Transverse colon (tissue), 4 donors: ENCODE measurements around the gene TNN. TPM values are rescaled to one million over a fixed set of nuclear protein-coding genes. Genes with fewer than 3 reads are reported as not detected.

ENCODE experiments used
- DNase-seq: peaks from one replicate; pipeline ENCODE4 v3.0.0-alpha.2; 2019
- H3K27ac ChIP-seq, 4 donors: fragments of 200-600 bp; sonication (generic); 2 replicates each; pipeline ENCODE4 v1.5.1; 2016 to 2018; ENCODE audit warnings: inconsistent platforms in 4 of 4
- H3K27me3 ChIP-seq: fragments of 200-600 bp; sonication (generic); 2 replicates; pipeline ENCODE4 v1.5.1; 2017; ENCODE audit warnings: inconsistent platforms
- H3K36me3 ChIP-seq, 4 donors: fragments of 200-600 bp; sonication (generic); 2 replicates each; pipeline ENCODE4 v1.5.1; 2017 to 2019; ENCODE audit warnings: inconsistent platforms in 4 of 4
- H3K4me1 ChIP-seq, 4 donors: fragments of 200-600 bp; sonication (generic); 2 replicates each; pipeline ENCODE4 v1.5.1; 2017 to 2020; ENCODE audit warnings: inconsistent platforms in 4 of 4
- H3K4me3 ChIP-seq, 4 donors: fragments of 200-600 bp; sonication (generic); 1 replicate in 1 of 4; 2 replicates in 3 of 4; pipeline versions ENCODE4 v1.5.1 to v1.6.1; 2017 to 2019; ENCODE audit warnings: inconsistent platforms in 4 of 4
- H3K9me3 ChIP-seq, 2 donors: fragments of 200-600 bp; sonication (generic); 2 replicates each; pipeline ENCODE4 v1.5.1; 2017 to 2019; ENCODE audit warnings: inconsistent platforms in 2 of 2
- EP300 ChIP-seq: sonication (generic); formaldehyde crosslinking; IDR thresholded peaks from one replicate; pipeline ENCODE4 v1.6.1; 2017; ENCODE audit warnings: antibody characterized with exemption, low read depth
- POLR2A ChIP-seq: fragments of 450-650 bp; IDR thresholded peaks from one replicate; pipeline ENCODE4 v1.6.1; 2016; ENCODE audit warnings: antibody characterized with exemption, mild to moderate bottlenecking, moderate library complexity
- POLR2AphosphoS5 ChIP-seq, 3 donors: sonication (generic); formaldehyde crosslinking; IDR thresholded peaks; one replicate each; pipeline ENCODE4 v1.6.1; 2016; ENCODE audit warnings: antibody characterized with exemption in 3 of 3
- WGBS, 2 donors: methylation state at CpG; one replicate each; pipeline ENCODE4 v1.1.5; 2018; ENCODE audit warnings: low coverage in 1 of 2; 5-methylcytosine and 5-hydroxymethylcytosine counted together
- in situ Hi-C, 4 donors: fragments of 200-750 bp; cut with MboI; loops; one replicate each; pipeline versions ENCODE4 v1.15.0 to v1.15.1; 2017; ENCODE audit warnings: low sequenced_read_pairs in 3 of 4, low pct_ligation_motif_present in 1 of 4, low pct_unique_long_range_greater_than_20kb in 1 of 4
- intact Hi-C: fragments of 100-400 bp; cut with DNase I; formaldehyde crosslinking; loops from one replicate; pipeline ENCODE4 v1.15.1; 2023; ENCODE audit warnings: low total_unique reads
- total RNA-seq, 4 donors: library from RNA; depleted of rRNA; stranded (reverse); fragments of >200 nt; gene quantifications; one replicate each; pipeline ENCODE4 v1.1.0, GENCODE V29; 2016
- TF ChIP-seq, protein P1 (sequence below), 5 experiments: fragments of 200-600 bp in 3 of 5; fragments of 450-650 bp in 2 of 5; sonication (generic) in 3 of 5; IDR thresholded peaks; 1 replicate in 2 of 5; 2 replicates in 3 of 5; pipeline ENCODE4 v1.5.1; 2016 to 2017; ENCODE audit warnings: antibody characterized with exemption in 5 of 5, inconsistent platforms in 3 of 5, mild to moderate bottlenecking in 2 of 5, moderate library complexity in 1 of 5

TNN gene
- total RNA-seq, 4 donors from 2014 or later, result 0.14 TPM; not detected in 3

DNA sequence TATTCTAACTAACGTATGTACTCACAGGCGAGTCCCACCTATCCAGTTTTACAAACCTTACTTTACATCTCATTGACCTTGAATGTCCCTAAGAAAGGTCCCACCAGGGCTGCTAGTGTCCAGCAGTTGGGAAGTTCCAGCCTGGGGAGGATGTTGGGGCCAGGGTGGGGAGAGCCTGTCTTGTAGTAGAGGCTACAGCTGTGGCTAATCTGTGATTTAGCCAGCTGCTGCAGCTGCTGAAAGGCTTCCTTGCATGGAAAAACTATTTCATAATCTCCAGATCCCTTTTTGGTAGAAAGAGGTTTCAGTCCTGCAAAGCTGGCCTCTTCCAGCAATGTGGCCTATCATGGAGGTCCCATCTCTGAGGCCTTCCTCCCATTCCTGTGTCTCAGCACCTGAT is 23.1 kb downstream of the TNN start:
- TF ChIP-seq, protein P1, sequence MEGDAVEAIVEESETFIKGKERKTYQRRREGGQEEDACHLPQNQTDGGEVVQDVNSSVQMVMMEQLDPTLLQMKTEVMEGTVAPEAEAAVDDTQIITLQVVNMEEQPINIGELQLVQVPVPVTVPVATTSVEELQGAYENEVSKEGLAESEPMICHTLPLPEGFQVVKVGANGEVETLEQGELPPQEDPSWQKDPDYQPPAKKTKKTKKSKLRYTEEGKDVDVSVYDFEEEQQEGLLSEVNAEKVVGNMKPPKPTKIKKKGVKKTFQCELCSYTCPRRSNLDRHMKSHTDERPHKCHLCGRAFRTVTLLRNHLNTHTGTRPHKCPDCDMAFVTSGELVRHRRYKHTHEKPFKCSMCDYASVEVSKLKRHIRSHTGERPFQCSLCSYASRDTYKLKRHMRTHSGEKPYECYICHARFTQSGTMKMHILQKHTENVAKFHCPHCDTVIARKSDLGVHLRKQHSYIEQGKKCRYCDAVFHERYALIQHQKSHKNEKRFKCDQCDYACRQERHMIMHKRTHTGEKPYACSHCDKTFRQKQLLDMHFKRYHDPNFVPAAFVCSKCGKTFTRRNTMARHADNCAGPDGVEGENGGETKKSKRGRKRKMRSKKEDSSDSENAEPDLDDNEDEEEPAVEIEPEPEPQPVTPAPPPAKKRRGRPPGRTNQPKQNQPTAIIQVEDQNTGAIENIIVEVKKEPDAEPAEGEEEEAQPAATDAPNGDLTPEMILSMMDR (IDR thresholded peaks at IDR 0.05), result no peak
- TF ChIP-seq POLR2A, result no peak
- TF ChIP-seq POLR2AphosphoS5 (IDR thresholded peaks at IDR 0.05), result no peak
- TF ChIP-seq EP300, result no peak
- DNase-seq, result no peak
- H3K4me3 ChIP-seq, result no peak overlapping the region
- no peaks in the 10 kb centered on the region for H3K27me3 ChIP-seq
- no peaks in the 10 kb centered on the region for H3K9me3 ChIP-seq
- H3K36me3 ChIP-seq, result no peaks in the 10 kb centered on the region
- in situ Hi-C loops, result no loop called here
- H3K27ac ChIP-seq, result no peak overlapping the region
- WGBS, 2 donors, result 90 to 92% methylated on average over 2 of the region's 2 CpGs
- intact Hi-C loops, result no loop called here
- no peaks in the 10 kb centered on the region for H3K4me1 ChIP-seq

DNA sequence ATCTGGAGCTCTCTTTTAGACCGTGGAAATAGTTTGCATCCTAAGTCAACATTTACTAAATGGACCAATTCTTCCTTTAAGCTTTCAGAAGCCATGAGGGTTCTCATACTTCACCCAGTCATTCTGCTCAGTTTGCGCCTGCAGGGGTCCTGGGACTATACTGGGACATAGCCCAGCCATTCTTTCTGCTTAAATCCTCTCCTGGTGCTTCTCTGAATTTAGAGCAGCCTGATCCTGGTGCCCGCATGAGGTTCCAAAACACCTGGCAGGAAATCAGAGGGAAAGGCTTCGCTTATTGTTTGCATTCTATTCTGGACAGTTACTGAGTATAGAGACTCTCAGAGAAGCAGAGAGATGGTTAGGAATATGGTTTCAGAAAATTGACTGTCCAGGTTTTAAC is 27.0 kb downstream of the TNN start:
- Histone ChIP-seq H3K4me3 (no peak overlapping the region), H3K27me3 (no peaks in the 10 kb centered on the region), H3K36me3 (no peaks in the 10 kb centered on the region), H3K27ac (no peak overlapping the region), H3K4me1 (no peaks in the 10 kb centered on the region), H3K9me3 (no peaks in the 10 kb centered on the region)
- DNase-seq, result no peak
- intact Hi-C loops, result no loop called here
- WGBS, 2 donors, result 76 to 83% methylated on average over 3 to 4 of the region's 4 CpGs
- TF ChIP-seq POLR2AphosphoS5 (IDR thresholded peaks at IDR 0.05), result no peak
- TF ChIP-seq POLR2A, result no peak
- no peak for TF ChIP-seq EP300
- TF ChIP-seq, protein P1 (IDR thresholded peaks at IDR 0.05), result no peak
- in situ Hi-C loops, result no loop called here

DNA sequence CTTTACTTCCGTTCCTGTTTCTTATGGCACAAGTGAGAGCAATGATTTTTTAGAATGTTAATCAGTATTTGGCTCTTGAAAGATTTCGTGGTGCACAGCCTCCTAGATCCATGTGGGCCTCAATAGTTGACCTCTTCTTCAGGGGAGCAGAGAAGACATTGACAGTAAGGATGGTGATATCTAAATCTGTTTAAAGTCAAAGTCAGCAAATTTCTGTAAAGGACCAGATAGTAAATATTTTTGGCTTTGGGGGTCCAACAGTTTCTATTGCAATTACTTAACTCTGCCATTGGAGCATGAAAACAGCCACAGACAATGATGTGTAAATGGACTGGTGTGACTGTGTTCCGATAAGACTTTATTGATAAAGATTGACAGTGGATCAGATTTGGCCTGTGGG is 27.4 kb downstream of the TNN start:
- intact Hi-C loops (no loop called here), in situ Hi-C loops (no loop called here)
- DNase-seq, result no peak
- WGBS, 2 donors, result 84 to 88% methylated on average over 2 to 3 of the region's 3 CpGs
- Histone ChIP-seq H3K4me1 (no peaks in the 10 kb centered on the region), H3K9me3 (no peaks in the 10 kb centered on the region), H3K4me3 (no peak overlapping the region), H3K27me3 (no peaks in the 10 kb centered on the region), H3K27ac (no peak overlapping the region), H3K36me3 (no peaks in the 10 kb centered on the region)
- TF ChIP-seq POLR2AphosphoS5 (IDR thresholded peaks at IDR 0.05), result no peak
- TF ChIP-seq POLR2A, result no peak
- no peak for TF ChIP-seq EP300
- TF ChIP-seq, protein P1 (IDR thresholded peaks at IDR 0.05), result no peak

DNA sequence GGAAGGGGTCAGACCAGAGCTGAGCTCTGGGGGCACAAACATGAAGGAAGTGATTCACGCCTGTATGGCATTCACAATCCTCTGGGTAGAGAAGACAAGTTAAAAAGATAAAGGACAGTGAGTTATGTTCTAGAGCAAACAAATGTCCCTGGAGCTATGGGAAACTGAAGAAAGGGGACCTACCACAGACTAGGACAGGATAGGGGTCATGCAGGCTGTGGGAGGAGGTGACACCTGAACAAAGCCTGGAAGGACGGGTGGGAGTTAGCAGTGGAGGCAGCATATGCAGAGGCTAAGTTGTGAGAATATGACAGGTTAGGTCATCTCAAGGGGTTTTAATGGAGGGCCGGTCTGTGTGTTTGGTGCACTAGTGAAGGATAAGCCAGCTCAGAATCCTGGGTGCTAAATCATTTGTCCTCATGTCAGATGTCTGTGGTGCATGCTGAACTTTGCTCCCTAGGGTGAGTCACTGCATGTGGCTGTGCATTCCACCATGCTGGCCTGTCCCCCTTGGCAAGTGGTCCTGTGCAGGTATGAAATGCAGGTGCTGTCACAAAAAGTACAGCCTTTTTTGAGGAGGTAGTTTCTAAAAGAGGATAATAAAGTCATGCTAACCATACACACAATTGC is 28.5 kb downstream of the TNN start:
- DNase-seq, result no peak
- no peak overlapping the region for H3K27ac ChIP-seq
- no peaks in the 10 kb centered on the region for H3K36me3 ChIP-seq
- H3K4me3 ChIP-seq, result no peak overlapping the region
- 83 to 89% methylated on average over 1 to 3 of the region's 3 CpGs for WGBS, 2 donors
- no peaks in the 10 kb centered on the region for H3K27me3 ChIP-seq
- in situ Hi-C loops, result no loop called here
- TF ChIP-seq POLR2AphosphoS5 (IDR thresholded peaks at IDR 0.05) (no peak), EP300 (no peak), POLR2A (no peak)
- TF ChIP-seq, protein P1 (IDR thresholded peaks at IDR 0.05), result no peak
- no peaks in the 10 kb centered on the region for H3K4me1 ChIP-seq
- intact Hi-C loops, result no loop called here
- H3K9me3 ChIP-seq, result no peaks in the 10 kb centered on the region
